Measurements from ENCODE around the gene MYOM1. TPM values are rescaled to one million over a fixed set of nuclear protein-coding genes. Genes with fewer than 3 reads are reported as not detected.

The MYOM1 gene
- total RNA-seq, 2 donors from 2014 or later, result 6.1 to 6.5 TPM

DNA sequence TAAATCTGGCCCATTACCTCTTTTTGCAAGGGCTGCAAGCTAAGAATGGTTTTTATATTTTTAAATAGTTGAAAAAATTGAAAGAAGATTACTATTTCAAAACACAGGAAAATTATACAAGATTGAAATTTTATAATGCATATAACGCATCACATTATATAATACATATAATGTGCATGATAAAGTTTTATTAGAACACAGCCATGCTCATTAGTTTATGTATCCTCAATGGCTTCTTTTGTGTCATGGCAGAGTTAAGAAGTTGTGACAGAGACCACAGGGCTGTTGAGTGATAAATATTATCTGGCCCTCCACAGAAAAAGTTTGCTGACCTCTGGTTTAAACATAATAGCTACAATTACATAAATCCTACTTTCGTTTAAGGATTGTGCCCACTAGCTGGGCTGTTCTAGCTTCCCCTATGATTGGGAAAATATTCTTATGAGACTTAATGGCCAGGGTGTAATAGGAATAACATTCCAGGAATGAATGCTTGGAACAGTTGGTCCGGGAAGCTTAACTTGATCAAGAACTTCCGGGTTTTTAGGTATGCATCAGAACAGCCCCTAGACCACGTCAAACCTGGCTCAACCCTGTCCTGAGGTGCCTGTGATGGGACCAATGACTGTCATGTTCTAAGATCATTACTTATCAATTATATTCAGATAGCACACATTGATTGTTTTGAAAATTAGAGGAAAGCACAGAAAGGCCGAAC, 108.1 kb downstream of the MYOM1 start:
- no peak for TF ChIP-seq POLR2A (IDR thresholded peaks at IDR 0.05)
- TF ChIP-seq, protein P1, sequence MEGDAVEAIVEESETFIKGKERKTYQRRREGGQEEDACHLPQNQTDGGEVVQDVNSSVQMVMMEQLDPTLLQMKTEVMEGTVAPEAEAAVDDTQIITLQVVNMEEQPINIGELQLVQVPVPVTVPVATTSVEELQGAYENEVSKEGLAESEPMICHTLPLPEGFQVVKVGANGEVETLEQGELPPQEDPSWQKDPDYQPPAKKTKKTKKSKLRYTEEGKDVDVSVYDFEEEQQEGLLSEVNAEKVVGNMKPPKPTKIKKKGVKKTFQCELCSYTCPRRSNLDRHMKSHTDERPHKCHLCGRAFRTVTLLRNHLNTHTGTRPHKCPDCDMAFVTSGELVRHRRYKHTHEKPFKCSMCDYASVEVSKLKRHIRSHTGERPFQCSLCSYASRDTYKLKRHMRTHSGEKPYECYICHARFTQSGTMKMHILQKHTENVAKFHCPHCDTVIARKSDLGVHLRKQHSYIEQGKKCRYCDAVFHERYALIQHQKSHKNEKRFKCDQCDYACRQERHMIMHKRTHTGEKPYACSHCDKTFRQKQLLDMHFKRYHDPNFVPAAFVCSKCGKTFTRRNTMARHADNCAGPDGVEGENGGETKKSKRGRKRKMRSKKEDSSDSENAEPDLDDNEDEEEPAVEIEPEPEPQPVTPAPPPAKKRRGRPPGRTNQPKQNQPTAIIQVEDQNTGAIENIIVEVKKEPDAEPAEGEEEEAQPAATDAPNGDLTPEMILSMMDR (IDR thresholded peaks at IDR 0.05), result no peak
- no peak for TF ChIP-seq POLR2AphosphoS5 (IDR thresholded peaks at IDR 0.05)
- no peak for DNase-seq (ENCODE audit: low spot score)
- H3K27ac ChIP-seq, result no peak overlapping the region
- no peaks in the 10 kb centered on the region for H3K4me1 ChIP-seq (replicated peaks)
- H3K9me3 ChIP-seq, result no peaks in the 10 kb centered on the region
- intact Hi-C loops (cut with DNase I), result no loop called here
- 68% methylated on average over 6 of the region's 6 CpGs for WGBS
- H3K36me3 ChIP-seq, result no peaks in the 10 kb centered on the region
- H3K4me3 ChIP-seq, result no peak overlapping the region
- H3K27me3 ChIP-seq (replicated peaks; ENCODE audit: insufficient read depth), result no peaks in the 10 kb centered on the region

DNA sequence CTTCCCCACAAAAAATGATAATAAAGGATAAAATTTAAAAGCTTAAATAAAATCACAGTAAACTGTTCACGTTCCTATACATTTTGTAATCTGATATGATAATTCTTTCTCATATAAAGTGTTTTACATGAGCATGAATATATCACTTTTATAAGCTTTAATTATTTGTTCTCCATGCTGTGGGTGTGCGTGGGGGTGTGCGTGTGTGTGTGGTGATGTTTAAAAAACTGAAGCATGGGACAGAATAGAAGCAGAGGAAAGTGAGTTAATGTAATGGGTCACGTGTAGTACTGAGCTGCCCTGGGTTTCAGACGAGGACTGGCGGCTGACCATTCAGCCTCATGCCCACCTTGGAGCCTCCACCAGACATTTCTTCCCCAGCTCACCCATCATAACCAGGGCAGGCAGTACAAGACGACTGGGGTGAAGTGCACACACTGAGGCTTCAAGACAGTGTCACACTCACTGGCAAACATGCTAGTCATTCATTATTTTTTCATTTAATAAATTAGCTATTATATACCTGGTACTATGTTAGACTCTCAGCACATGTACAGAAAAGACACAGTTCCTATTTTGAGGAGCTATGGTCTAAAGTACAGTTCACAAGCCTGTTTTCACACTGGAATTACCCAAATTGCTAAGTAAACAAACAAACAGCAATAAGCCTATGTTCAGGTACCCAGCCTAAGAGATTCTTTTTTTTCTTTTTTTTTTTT, 109.6 kb downstream of the MYOM1 start:
- DNase-seq (ENCODE audit: low spot score), result no peak
- no peaks in the 10 kb centered on the region for H3K27me3 ChIP-seq (replicated peaks; ENCODE audit: insufficient read depth)
- H3K4me1 ChIP-seq (replicated peaks), result no peaks in the 10 kb centered on the region
- no peak overlapping the region for H3K27ac ChIP-seq
- no peak overlapping the region for H3K4me3 ChIP-seq
- H3K9me3 ChIP-seq, result no peaks in the 10 kb centered on the region
- TF ChIP-seq, protein P1 (IDR thresholded peaks at IDR 0.05), result no peak
- no peaks in the 10 kb centered on the region for H3K36me3 ChIP-seq
- 85% methylated on average over 7 of the region's 7 CpGs for WGBS
- intact Hi-C loops (cut with DNase I), result no loop called here

DNA sequence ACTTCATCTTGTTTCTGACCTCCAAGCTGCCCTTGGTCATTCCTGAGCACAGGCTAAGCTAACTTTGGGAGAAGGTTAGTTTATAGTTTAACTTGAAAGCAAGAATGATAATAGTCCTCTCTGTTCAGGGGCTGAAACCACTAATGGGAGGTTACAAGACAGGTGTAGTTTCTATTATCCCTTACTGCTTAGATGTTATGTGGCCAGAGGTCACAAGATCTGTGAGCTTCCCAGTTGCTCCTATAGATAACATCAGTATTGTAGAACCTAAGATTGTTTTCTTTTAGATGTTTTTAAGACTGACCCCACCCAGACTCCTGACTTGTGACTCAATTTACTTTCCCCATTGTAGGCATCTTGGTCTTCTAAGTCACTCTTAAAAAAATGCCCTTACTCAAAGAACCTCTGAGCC, 112.0 kb downstream of the MYOM1 start:
- Histone ChIP-seq H3K36me3 (no peaks in the 10 kb centered on the region), H3K27me3 (replicated peaks; ENCODE audit: insufficient read depth) (no peaks in the 10 kb centered on the region), H3K27ac (no peak overlapping the region), H3K4me3 (no peak overlapping the region), H3K4me1 (replicated peaks) (no peaks in the 10 kb centered on the region), H3K9me3 (no peaks in the 10 kb centered on the region)
- no peak for TF ChIP-seq POLR2AphosphoS5 (IDR thresholded peaks at IDR 0.05)
- TF ChIP-seq, protein P1 (IDR thresholded peaks at IDR 0.05), result no peak
- TF ChIP-seq POLR2A (IDR thresholded peaks at IDR 0.05), result no peak
- intact Hi-C loops (cut with DNase I), result no loop called here
- no peak for DNase-seq (ENCODE audit: low spot score)

DNA sequence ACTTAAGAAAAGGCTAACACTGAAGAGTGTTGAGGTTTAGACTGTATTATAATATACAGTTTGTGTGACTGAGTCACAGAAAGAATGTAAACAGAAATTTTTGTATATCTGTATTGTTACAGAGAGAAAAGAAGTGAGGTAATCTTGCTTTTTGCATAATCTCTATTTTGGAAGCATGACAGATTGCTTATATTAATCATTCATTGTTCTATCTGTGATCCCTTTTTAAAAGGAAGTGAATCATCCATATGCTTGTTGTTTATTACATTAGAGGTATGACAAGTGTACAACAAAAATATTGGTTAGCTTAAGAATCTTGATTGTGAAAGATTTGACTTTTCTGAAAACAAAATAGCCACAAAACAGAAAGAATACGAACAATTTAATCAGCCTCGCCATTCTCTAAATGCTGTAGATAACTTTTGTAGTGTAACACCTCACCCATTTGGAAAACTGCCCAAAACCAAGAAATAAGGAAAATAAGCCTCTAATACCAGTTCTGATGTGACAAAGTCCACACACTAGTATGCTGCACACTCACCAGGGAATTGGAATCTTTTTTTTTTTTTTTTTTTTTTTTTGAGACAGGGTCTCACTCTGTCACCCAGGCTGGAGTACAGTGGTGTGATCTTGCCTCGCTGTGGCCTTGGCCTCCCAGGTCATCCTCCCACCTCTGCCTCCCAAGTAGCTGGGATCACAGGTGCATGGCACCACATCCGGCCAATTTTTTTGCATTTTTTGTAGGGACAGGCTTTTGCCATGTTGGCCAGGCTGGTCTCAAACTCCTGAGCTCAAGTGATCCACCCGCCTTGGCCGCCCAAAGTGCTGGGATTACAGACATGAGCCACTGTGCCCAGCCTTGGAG, 115.3 kb downstream of the MYOM1 start:
- intact Hi-C loops (cut with DNase I), result no loop called here
- 95% methylated on average over 6 of the region's 6 CpGs for WGBS
- no peaks in the 10 kb centered on the region for H3K36me3 ChIP-seq
- no peak for DNase-seq (ENCODE audit: low spot score)
- H3K27me3 ChIP-seq (replicated peaks; ENCODE audit: insufficient read depth), result no peaks in the 10 kb centered on the region
- TF ChIP-seq, protein P1 (IDR thresholded peaks at IDR 0.05), result no peak
- TF ChIP-seq POLR2AphosphoS5 (IDR thresholded peaks at IDR 0.05) (no peak), POLR2A (IDR thresholded peaks at IDR 0.05) (no peak)
- H3K4me3 ChIP-seq, result no peak overlapping the region
- H3K4me1 ChIP-seq (replicated peaks), result no peaks in the 10 kb centered on the region
- no peak overlapping the region for H3K27ac ChIP-seq
- no peaks in the 10 kb centered on the region for H3K9me3 ChIP-seq
